ENCODE measurements around the gene S1PR1.

DNA sequence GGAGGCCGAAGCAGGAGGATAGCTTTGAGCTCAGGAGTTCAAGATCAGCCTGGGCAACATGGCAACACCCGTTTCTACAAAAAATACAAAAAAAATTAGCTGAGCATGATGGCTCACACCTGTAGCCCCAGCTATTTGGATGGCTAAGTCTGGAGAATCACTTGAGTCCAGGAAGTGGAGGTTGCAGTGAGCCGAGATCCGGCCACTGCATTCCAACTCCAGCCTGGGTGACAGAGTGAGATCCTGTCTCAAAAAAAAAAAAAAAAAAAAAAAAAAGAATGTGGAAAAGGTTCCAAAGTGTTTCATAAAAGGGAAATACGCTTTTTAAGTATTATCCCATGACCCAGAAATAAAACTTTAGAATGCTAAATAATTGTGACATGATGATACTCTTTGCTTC, 8.0 kb downstream of the S1PR1 start:
- no peak for TF ChIP-seq POLR2A (IDR thresholded peaks at IDR 0.05)
- no peak for TF ChIP-seq CTCF (IDR thresholded peaks at IDR 0.05)
